Measurements from ENCODE around the gene HSD3B2.

Gene HSD3B2

GRCh38 chr1:119435052-119435451 is 20.1 kb downstream of the HSD3B2 start:
- DNase-seq (ENCODE audit: extremely low read depth, low read depth) = no peak
- TF ChIP-seq CTCF (IDR thresholded peaks at IDR 0.05; ENCODE audit: low read depth, low read length) = no peak

- TF ChIP-seq CTCF (IDR thresholded peaks at IDR 0.05; ENCODE audit: low read depth, low read length) = no peak
- no peak for DNase-seq (ENCODE audit: extremely low read depth, low read depth)
These were observed 23.8 kb downstream of the HSD3B2 start for GRCh38 chr1:119438761-119439160.

- TF ChIP-seq CTCF (IDR thresholded peaks at IDR 0.05; ENCODE audit: low read depth, low read length) = no peak
- no peak for DNase-seq (ENCODE audit: extremely low read depth, low read depth)
These were observed 25.9 kb downstream of the HSD3B2 start for GRCh38 chr1:119440721-119441307.

- DNase-seq (ENCODE audit: extremely low read depth, low read depth) = no peak
- no peak for TF ChIP-seq CTCF (IDR thresholded peaks at IDR 0.05; ENCODE audit: low read depth, low read length)
These were observed 27.8 kb downstream of the HSD3B2 start for GRCh38 chr1:119442756-119443155.

- DNase-seq (ENCODE audit: extremely low read depth, low read depth) = no peak
- no peak for TF ChIP-seq CTCF (IDR thresholded peaks at IDR 0.05; ENCODE audit: low read depth, low read length)
These were observed 31.4 kb downstream of the HSD3B2 start for GRCh38 chr1:119446321-119446720.

GRCh38 chr1:119447344-119448126 is 32.6 kb downstream of the HSD3B2 start:
- no peak for DNase-seq (ENCODE audit: extremely low read depth, low read depth)
- no peak for TF ChIP-seq CTCF (IDR thresholded peaks at IDR 0.05; ENCODE audit: low read depth, low read length)

GRCh38 chr1:119448127-119448511 is 33.2 kb downstream of the HSD3B2 start:
- no peak for DNase-seq (ENCODE audit: extremely low read depth, low read depth)
- no peak for TF ChIP-seq CTCF (IDR thresholded peaks at IDR 0.05; ENCODE audit: low read depth, low read length)

Measured in AG09319 (cell line).